Keratinocyte (primary cell): Measurements from ENCODE around the gene EBNA1BP2. TPM values are rescaled to one million over a fixed set of nuclear protein-coding genes. Genes with fewer than 3 reads are reported as not detected.

Experiments
- DNase-seq: peaks from one replicate; pipeline ENCODE4 v3.0.0-alpha.2; 2011; ENCODE audit warnings: low read depth, missing footprints, low spot score
- FAIRE-seq: peaks from 2 replicates; lab custom pipeline; 2011; peaks lifted over from hg19 to GRCh38; lab: Jason Lieb, UNC
- H2AFZ ChIP-seq: 2 replicates; pipeline ENCODE4 v1.6.0; 2012; ENCODE audit warnings: low read length, control low read depth, inconsistent platforms; ENCODE audit not compliant: control insufficient read depth
- H3K27ac ChIP-seq: 2 replicates; pipeline ENCODE4 v1.5.1; 2011; ENCODE audit warnings: low read length; ENCODE audit not compliant: control insufficient read depth, insufficient read depth
- H3K27me3 ChIP-seq: 3 replicates; pipeline ENCODE4 v1.6.0; 2011; ENCODE audit warnings: low read length; ENCODE audit not compliant: control insufficient read depth, insufficient read depth; ENCODE audit errors: extremely low read depth
- H3K36me3 ChIP-seq, 2 experiments: 2 replicates in 1 of 2; 3 replicates in 1 of 2; pipeline ENCODE4 v1.5.1; 2011; ENCODE audit warnings: low read length in 2 of 2, mild to moderate bottlenecking in 1 of 2; ENCODE audit not compliant: control insufficient read depth in 2 of 2, insufficient read depth in 2 of 2; ENCODE audit errors: extremely low read depth in 1 of 2
- H3K4me1 ChIP-seq: 3 replicates; pipeline ENCODE4 v1.5.1; 2011; ENCODE audit warnings: low read length; ENCODE audit not compliant: control insufficient read depth, insufficient read depth; ENCODE audit errors: extremely low read depth
- H3K4me2 ChIP-seq: 3 replicates; pipeline ENCODE4 v1.6.0; 2011; ENCODE audit warnings: low read depth, low read length; ENCODE audit not compliant: control insufficient read depth, insufficient read depth; ENCODE audit errors: extremely low read depth
- H3K4me3 ChIP-seq, 3 experiments: fragments of 200-600 bp in 1 of 3; sonication (generic) in 1 of 3; 2 replicates in 2 of 3; 3 replicates in 1 of 3; pipeline ENCODE4 v1.5.1; 2011 to 2016; ENCODE audit warnings: low read length in 3 of 3, mild to moderate bottlenecking in 3 of 3, control low read depth in 2 of 3, inconsistent platforms in 1 of 3, low read depth in 1 of 3, mixed read lengths in 1 of 3, mixed run types in 1 of 3, moderate library complexity in 1 of 3; ENCODE audit not compliant: control insufficient read depth in 2 of 3, insufficient read depth in 2 of 3; ENCODE audit errors: extremely low read depth in 1 of 3
- H3K79me2 ChIP-seq: 2 replicates; pipeline ENCODE4 v1.6.0; 2012; ENCODE audit warnings: low read length; ENCODE audit not compliant: control insufficient read depth, insufficient read depth
- H3K9ac ChIP-seq: 3 replicates; pipeline ENCODE4 v1.6.0; 2011; ENCODE audit warnings: low read length; ENCODE audit not compliant: control insufficient read depth, insufficient read depth; ENCODE audit errors: extremely low read depth
- H3K9me1 ChIP-seq: 3 replicates; pipeline ENCODE4 v1.6.0; 2011; ENCODE audit warnings: low read length; ENCODE audit not compliant: control insufficient read depth, insufficient read depth; ENCODE audit errors: extremely low read depth
- H3K9me3 ChIP-seq: 2 replicates; pipeline ENCODE4 v1.5.1; 2012; ENCODE audit warnings: low read depth, low read length; ENCODE audit not compliant: control insufficient read depth
- H4K20me1 ChIP-seq: 3 replicates; pipeline ENCODE4 v1.6.0; 2011; ENCODE audit warnings: low read length; ENCODE audit not compliant: control insufficient read depth, insufficient read depth; ENCODE audit errors: extremely low read depth
- CTCF ChIP-seq, 3 experiments: IDR thresholded peaks in 1 of 3; conservative IDR thresholded peaks in 1 of 3; optimal IDR thresholded peaks in 1 of 3; 2 replicates in 2 of 3; 3 replicates in 1 of 3; pipeline versions ENCODE3 to v1.5.1; 2011; ENCODE audit warnings: low read length in 3 of 3, mild to moderate bottlenecking in 3 of 3, moderate library complexity in 2 of 3, control low read depth in 1 of 3, inconsistent platforms in 1 of 3; ENCODE audit not compliant: insufficient read depth in 2 of 3; ENCODE audit errors: extremely low read depth in 1 of 3
- EZH2 ChIP-seq: IDR thresholded peaks from one replicate; pipeline ENCODE4 v1.6.1; 2012; ENCODE audit warnings: inconsistent platforms, mild to moderate bottlenecking, low read length, moderate library complexity
- dilution Hi-C: fragments of 300-500 bp; cut with MboI; formaldehyde crosslinking; loops from one replicate; pipeline ENCODE4 v1.7.0; 2020; ENCODE audit warnings: low sequenced_read_pairs; ENCODE audit not compliant: extremely low pct_ligation_motif_present
- polyA plus RNA-seq, 5 experiments: library from polyadenylated mRNA; depleted of rRNA in 3 of 5; stranded (reverse) in 3 of 5; stranded (forward) in 1 of 5; unstranded in 1 of 5; fragments of >200 nt; gene quantifications; 1 replicate in 1 of 5; 2 replicates in 3 of 5; 3 replicates in 1 of 5; pipeline versions ENCODE4 v1.2.1 to v1.2.3, GENCODE V29; 2011 to 2012; ENCODE audit warnings: missing spikeins in 2 of 5, low read depth in 1 of 5, low replicate concordance in 1 of 5

EBNA1BP2 gene
- polyA plus RNA-seq, 1 donor (not counting 4 experiments of a cell fraction or from before 2014, with no cell fraction given): 122 TPM

DNA sequence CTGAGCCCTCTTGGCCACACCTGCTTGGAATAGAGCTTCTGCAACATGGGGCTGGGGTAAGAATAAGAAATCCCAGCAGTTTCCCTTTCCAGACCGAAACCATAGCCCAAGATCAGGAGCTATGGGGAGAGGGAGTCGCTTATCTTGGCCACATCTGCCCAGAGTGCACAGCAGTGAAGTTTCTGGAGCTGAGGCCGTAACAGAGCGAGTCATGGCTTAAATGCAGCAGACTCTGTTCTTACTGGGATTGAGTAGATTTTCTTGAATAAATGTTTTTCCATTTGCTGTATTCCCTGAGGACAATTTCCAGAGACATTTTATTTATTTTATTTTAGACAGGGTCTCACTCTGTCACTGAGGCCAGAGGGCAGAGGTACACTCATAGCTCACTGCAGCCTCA is 33.6 kb upstream of the EBNA1BP2 start:
- Histone ChIP-seq H3K4me1 (peaks cover 31% of the 10 kb centered on the region), H3K9ac (peak overlapping the region; percentile 19), H3K79me2 (no peaks in the 10 kb centered on the region), H4K20me1 (no peaks in the 10 kb centered on the region), H3K9me3 (no peaks in the 10 kb centered on the region), H2AFZ (peak overlapping the region; percentile 5), H3K36me3 (no peaks in the 10 kb centered on the region), H3K9me1 (no peaks in the 10 kb centered on the region), H3K27ac (peak overlapping the region; percentile 91), H3K4me2 (peak overlapping the region; percentile 85), H3K4me3 (no peak overlapping the region), H3K27me3 (no peaks in the 10 kb centered on the region)
- FAIRE-seq (peak; percentile 46), DNase-seq (no peak)
- TF ChIP-seq EZH2: no peak
- TF ChIP-seq CTCF (optimal IDR thresholded peaks at IDR 0.05 in 1 of 3, IDR thresholded peaks at IDR 0.05 in 1 of 3, conservative IDR thresholded peaks at IDR 0.05 in 1 of 3; ENCODE audit: extremely low read depth in 1 of 3, insufficient read depth in 2 of 3, low read length in 3 of 3): no peak
- dilution Hi-C loops: no loop called here

- Histone ChIP-seq H4K20me1 (no peaks in the 10 kb centered on the region), H3K9me3 (no peaks in the 10 kb centered on the region), H3K36me3 (no peaks in the 10 kb centered on the region), H3K4me1 (peaks cover 35% of the 10 kb centered on the region), H3K27ac (no peak overlapping the region), H3K9ac (no peak overlapping the region), H3K4me3 (no peak overlapping the region), H3K27me3 (no peaks in the 10 kb centered on the region), H2AFZ (no peak overlapping the region), H3K79me2 (no peaks in the 10 kb centered on the region), H3K4me2 (no peak overlapping the region), H3K9me1 (no peaks in the 10 kb centered on the region)
- no peak for DNase-seq
- FAIRE-seq: no peak
- dilution Hi-C loops: no loop called here
- no peak for TF ChIP-seq CTCF (optimal IDR thresholded peaks at IDR 0.05 in 1 of 3, IDR thresholded peaks at IDR 0.05 in 1 of 3, conservative IDR thresholded peaks at IDR 0.05 in 1 of 3; ENCODE audit: extremely low read depth in 1 of 3, insufficient read depth in 2 of 3, low read length in 3 of 3)
- TF ChIP-seq EZH2: no peak
Observed at GRCh38 chr1:43204394-43204793, 32.3 kb upstream of the EBNA1BP2 start.
